ENCODE results near the gene C1GALT1C1.

DNA sequence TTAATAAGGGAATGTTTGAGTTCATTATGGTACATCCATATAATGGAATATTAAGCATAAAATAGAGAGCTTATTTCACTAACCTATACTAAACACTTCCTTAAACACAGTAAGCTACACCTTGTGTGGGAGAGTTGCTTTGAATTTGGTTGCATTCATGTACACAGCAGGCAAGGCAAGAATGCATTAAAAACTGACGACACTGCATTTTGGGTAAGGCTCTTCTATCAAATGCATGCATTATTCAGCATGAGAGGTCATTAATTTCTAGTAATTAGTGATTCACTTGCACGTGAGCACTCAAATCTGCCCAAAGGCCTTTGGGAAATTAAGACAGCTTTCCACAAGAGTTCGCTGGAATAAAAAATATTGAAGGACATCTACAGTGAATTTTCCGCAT is 8.8 kb upstream of the C1GALT1C1 start:
- TF ChIP-seq, protein P1, sequence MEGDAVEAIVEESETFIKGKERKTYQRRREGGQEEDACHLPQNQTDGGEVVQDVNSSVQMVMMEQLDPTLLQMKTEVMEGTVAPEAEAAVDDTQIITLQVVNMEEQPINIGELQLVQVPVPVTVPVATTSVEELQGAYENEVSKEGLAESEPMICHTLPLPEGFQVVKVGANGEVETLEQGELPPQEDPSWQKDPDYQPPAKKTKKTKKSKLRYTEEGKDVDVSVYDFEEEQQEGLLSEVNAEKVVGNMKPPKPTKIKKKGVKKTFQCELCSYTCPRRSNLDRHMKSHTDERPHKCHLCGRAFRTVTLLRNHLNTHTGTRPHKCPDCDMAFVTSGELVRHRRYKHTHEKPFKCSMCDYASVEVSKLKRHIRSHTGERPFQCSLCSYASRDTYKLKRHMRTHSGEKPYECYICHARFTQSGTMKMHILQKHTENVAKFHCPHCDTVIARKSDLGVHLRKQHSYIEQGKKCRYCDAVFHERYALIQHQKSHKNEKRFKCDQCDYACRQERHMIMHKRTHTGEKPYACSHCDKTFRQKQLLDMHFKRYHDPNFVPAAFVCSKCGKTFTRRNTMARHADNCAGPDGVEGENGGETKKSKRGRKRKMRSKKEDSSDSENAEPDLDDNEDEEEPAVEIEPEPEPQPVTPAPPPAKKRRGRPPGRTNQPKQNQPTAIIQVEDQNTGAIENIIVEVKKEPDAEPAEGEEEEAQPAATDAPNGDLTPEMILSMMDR (IDR thresholded peaks at IDR 0.05; ENCODE audit: low read depth, low read length): no peak
- no peak for TF ChIP-seq EZH2phosphoT487 (IDR thresholded peaks at IDR 0.05; ENCODE audit: low read depth)
